ENCODE data around the gene RER1. TPM values are rescaled to one million over a fixed set of nuclear protein-coding genes. Genes with fewer than 3 reads are reported as not detected.

The RER1 gene
- total and polyA plus RNA-seq, 5 donors from 2014 or later = 91.3 to 184 (median 164) TPM

- DNase-seq (no peak), ATAC-seq (ENCODE audit: low read depth in 2 of 2) (no peak)
- Histone ChIP-seq H3K9me3 (ENCODE audit: control insufficient read depth in 2 of 2, low read length in 2 of 2) (peaks cover 0 to 11% of the 10 kb centered on the region in 2 experiments), H3K36me3 (ENCODE audit: control insufficient read depth, insufficient read depth, low read length) (no peaks in the 10 kb centered on the region), H3K4me1 (ENCODE audit: control insufficient read depth, insufficient read depth, low read length, poor library complexity, severe bottlenecking) (peaks cover 3% of the 10 kb centered on the region), H3K4me3 (ENCODE audit: low read depth, low read length) (no peak overlapping the region), H3K27me3 (ENCODE audit: control insufficient read depth, insufficient read depth, low read length) (no peaks in the 10 kb centered on the region), H3K27ac (ENCODE audit: insufficient read depth, low read length, poor library complexity, severe bottlenecking) (no peak overlapping the region)
- H3K9me3 Mint-ChIP-seq = peaks cover 0 to 7% (median 1%) of the 10 kb centered on the region in 7 donors
- no peaks in the 10 kb centered on the region for H3K36me3 Mint-ChIP-seq
- no peak overlapping the region for H3K4me3 Mint-ChIP-seq
- H3K27ac Mint-ChIP-seq = no peak overlapping the region
- peaks cover 0 to 2% (median 0%) of the 10 kb centered on the region in 4 donors for H3K4me1 Mint-ChIP-seq
- no peaks in the 10 kb centered on the region for H3K27me3 Mint-ChIP-seq
These were observed 35.4 kb downstream of the RER1 start for GRCh38 chr1:2427051-2427450.

GRCh38 chr1:2427976-2428375 is 36.3 kb downstream of the RER1 start:
- H3K9me3 ChIP-seq (ENCODE audit: control insufficient read depth in 2 of 2, low read length in 2 of 2) = peaks cover 0 to 11% of the 10 kb centered on the region in 2 experiments
- no peaks in the 10 kb centered on the region for H3K36me3 Mint-ChIP-seq
- DNase-seq (no peak), ATAC-seq (ENCODE audit: low read depth in 2 of 2) (no peak)
- no peaks in the 10 kb centered on the region for H3K36me3 ChIP-seq (ENCODE audit: control insufficient read depth, insufficient read depth, low read length)
- H3K27ac Mint-ChIP-seq = no peak overlapping the region
- no peak overlapping the region for H3K27ac ChIP-seq (ENCODE audit: insufficient read depth, low read length, poor library complexity, severe bottlenecking)
- no peaks in the 10 kb centered on the region for H3K27me3 ChIP-seq (ENCODE audit: control insufficient read depth, insufficient read depth, low read length)
- no peaks in the 10 kb centered on the region for H3K27me3 Mint-ChIP-seq
- no peak overlapping the region for H3K4me3 ChIP-seq (ENCODE audit: low read depth, low read length)
- no peak overlapping the region for H3K4me3 Mint-ChIP-seq
- peaks cover 0 to 3% (median 0%) of the 10 kb centered on the region in 7 donors for H3K9me3 Mint-ChIP-seq
- H3K4me1 Mint-ChIP-seq = no peaks in the 10 kb centered on the region
- peaks cover 3% of the 10 kb centered on the region for H3K4me1 ChIP-seq (ENCODE audit: control insufficient read depth, insufficient read depth, low read length, poor library complexity, severe bottlenecking)

GRCh38 chr1:2428490-2428889 is 36.8 kb downstream of the RER1 start:
- Histone ChIP-seq H3K9me3 (ENCODE audit: control insufficient read depth in 2 of 2, low read length in 2 of 2) (peaks cover 0 to 11% of the 10 kb centered on the region in 2 experiments), H3K27me3 (ENCODE audit: control insufficient read depth, insufficient read depth, low read length) (no peaks in the 10 kb centered on the region), H3K36me3 (ENCODE audit: control insufficient read depth, insufficient read depth, low read length) (no peaks in the 10 kb centered on the region), H3K4me3 (ENCODE audit: low read depth, low read length) (no peak overlapping the region), H3K27ac (ENCODE audit: insufficient read depth, low read length, poor library complexity, severe bottlenecking) (no peak overlapping the region), H3K4me1 (ENCODE audit: control insufficient read depth, insufficient read depth, low read length, poor library complexity, severe bottlenecking) (peaks cover 3% of the 10 kb centered on the region)
- Mint-ChIP-seq H3K4me3 (no peak overlapping the region), H3K9me3 (peaks cover 0 to 1% (median 0%) of the 10 kb centered on the region in 7 donors), H3K27me3 (no peaks in the 10 kb centered on the region), H3K4me1 (no peaks in the 10 kb centered on the region), H3K27ac (no peak overlapping the region), H3K36me3 (no peaks in the 10 kb centered on the region)
- ATAC-seq (ENCODE audit: low read depth in 2 of 2) (no peak), DNase-seq (no peak)

GRCh38 chr1:2429780-2430591 is 38.3 kb downstream of the RER1 start:
- no peak for ATAC-seq (ENCODE audit: low read depth in 2 of 2)
- Mint-ChIP-seq H3K4me1 (no peaks in the 10 kb centered on the region), H3K36me3 (no peaks in the 10 kb centered on the region), H3K4me3 (no peak overlapping the region), H3K27ac (peak overlapping the region in 1 of 3 donors; percentile 48), H3K9me3 (peaks cover 0 to 1% (median 0%) of the 10 kb centered on the region in 7 donors), H3K27me3 (no peaks in the 10 kb centered on the region)
- H3K27me3 ChIP-seq (ENCODE audit: control insufficient read depth, insufficient read depth, low read length) = no peaks in the 10 kb centered on the region
- peaks cover 3% of the 10 kb centered on the region for H3K4me1 ChIP-seq (ENCODE audit: control insufficient read depth, insufficient read depth, low read length, poor library complexity, severe bottlenecking)
- peak in 1 of 3 donors; percentile 20 for DNase-seq
- H3K4me3 ChIP-seq (ENCODE audit: low read depth, low read length) = no peak overlapping the region
- no peak overlapping the region for H3K27ac ChIP-seq (ENCODE audit: insufficient read depth, low read length, poor library complexity, severe bottlenecking)
- no peaks in the 10 kb centered on the region for H3K36me3 ChIP-seq (ENCODE audit: control insufficient read depth, insufficient read depth, low read length)
- H3K9me3 ChIP-seq (ENCODE audit: control insufficient read depth in 2 of 2, low read length in 2 of 2) = peaks cover 0 to 11% of the 10 kb centered on the region in 2 experiments

GRCh38 chr1:2430592-2430973 is 38.9 kb downstream of the RER1 start:
- no peaks in the 10 kb centered on the region for H3K27me3 Mint-ChIP-seq

GRCh38 chr1:2431103-2431502 is 39.5 kb downstream of the RER1 start:
- no peaks in the 10 kb centered on the region for H3K27me3 ChIP-seq (ENCODE audit: control insufficient read depth, insufficient read depth, low read length)
- Mint-ChIP-seq H3K27ac (no peak overlapping the region), H3K27me3 (no peaks in the 10 kb centered on the region), H3K4me1 (no peaks in the 10 kb centered on the region), H3K4me3 (no peak overlapping the region), H3K9me3 (peaks cover 0 to 1% (median 0%) of the 10 kb centered on the region in 7 donors), H3K36me3 (no peaks in the 10 kb centered on the region)
- peaks cover 0 to 11% of the 10 kb centered on the region in 2 experiments for H3K9me3 ChIP-seq (ENCODE audit: control insufficient read depth in 2 of 2, low read length in 2 of 2)
- no peak overlapping the region for H3K4me3 ChIP-seq (ENCODE audit: low read depth, low read length)
- DNase-seq (no peak), ATAC-seq (ENCODE audit: low read depth in 2 of 2) (no peak)
- no peak overlapping the region for H3K27ac ChIP-seq (ENCODE audit: insufficient read depth, low read length, poor library complexity, severe bottlenecking)
- no peaks in the 10 kb centered on the region for H3K36me3 ChIP-seq (ENCODE audit: control insufficient read depth, insufficient read depth, low read length)
- peaks cover 3% of the 10 kb centered on the region for H3K4me1 ChIP-seq (ENCODE audit: control insufficient read depth, insufficient read depth, low read length, poor library complexity, severe bottlenecking)

More at GRCh38 chr1:2430592-2430973, 38.9 kb downstream of the RER1 start:
- Histone ChIP-seq H3K27me3 (ENCODE audit: control insufficient read depth, insufficient read depth, low read length) (no peaks in the 10 kb centered on the region), H3K36me3 (ENCODE audit: control insufficient read depth, insufficient read depth, low read length) (no peaks in the 10 kb centered on the region), H3K27ac (ENCODE audit: insufficient read depth, low read length, poor library complexity, severe bottlenecking) (no peak overlapping the region), H3K4me1 (ENCODE audit: control insufficient read depth, insufficient read depth, low read length, poor library complexity, severe bottlenecking) (peaks cover 3% of the 10 kb centered on the region), H3K4me3 (ENCODE audit: low read depth, low read length) (no peak overlapping the region), H3K9me3 (ENCODE audit: control insufficient read depth in 2 of 2, low read length in 2 of 2) (peaks cover 0 to 11% of the 10 kb centered on the region in 2 experiments)
- Mint-ChIP-seq H3K4me3 (no peak overlapping the region), H3K36me3 (no peaks in the 10 kb centered on the region), H3K4me1 (no peaks in the 10 kb centered on the region), H3K27ac (no peak overlapping the region), H3K9me3 (peaks cover 0 to 1% (median 0%) of the 10 kb centered on the region in 7 donors)
- DNase-seq (no peak), ATAC-seq (ENCODE audit: low read depth in 2 of 2) (no peak)

- Mint-ChIP-seq H3K36me3 (no peaks in the 10 kb centered on the region), H3K27me3 (no peaks in the 10 kb centered on the region), H3K4me1 (no peaks in the 10 kb centered on the region), H3K4me3 (no peak overlapping the region), H3K9me3 (peaks cover 0 to 1% (median 0%) of the 10 kb centered on the region in 7 donors), H3K27ac (no peak overlapping the region)
- peaks cover 0 to 11% of the 10 kb centered on the region in 2 experiments for H3K9me3 ChIP-seq (ENCODE audit: control insufficient read depth in 2 of 2, low read length in 2 of 2)
- no peaks in the 10 kb centered on the region for H3K27me3 ChIP-seq (ENCODE audit: control insufficient read depth, insufficient read depth, low read length)
- ATAC-seq (ENCODE audit: low read depth in 2 of 2) (no peak), DNase-seq (no peak)
- no peak overlapping the region for H3K27ac ChIP-seq (ENCODE audit: insufficient read depth, low read length, poor library complexity, severe bottlenecking)
- no peaks in the 10 kb centered on the region for H3K36me3 ChIP-seq (ENCODE audit: control insufficient read depth, insufficient read depth, low read length)
- peaks cover 3% of the 10 kb centered on the region for H3K4me1 ChIP-seq (ENCODE audit: control insufficient read depth, insufficient read depth, low read length, poor library complexity, severe bottlenecking)
- H3K4me3 ChIP-seq (ENCODE audit: low read depth, low read length) = no peak overlapping the region
These were observed 39.9 kb downstream of the RER1 start for GRCh38 chr1:2431518-2431917.

- no peaks in the 10 kb centered on the region for H3K36me3 ChIP-seq (ENCODE audit: control insufficient read depth, insufficient read depth, low read length)
- Mint-ChIP-seq H3K4me1 (peaks cover 0 to 3% (median under 1%) of the 10 kb centered on the region in 4 donors), H3K27ac (no peak overlapping the region), H3K27me3 (no peaks in the 10 kb centered on the region), H3K36me3 (no peaks in the 10 kb centered on the region), H3K4me3 (no peak overlapping the region), H3K9me3 (peaks cover 0 to 1% (median 0%) of the 10 kb centered on the region in 7 donors)
- no peaks in the 10 kb centered on the region for H3K27me3 ChIP-seq (ENCODE audit: control insufficient read depth, insufficient read depth, low read length)
- H3K4me1 ChIP-seq (ENCODE audit: control insufficient read depth, insufficient read depth, low read length, poor library complexity, severe bottlenecking) = peaks cover 1% of the 10 kb centered on the region
- ATAC-seq (ENCODE audit: low read depth in 2 of 2) = no peak
- H3K9me3 ChIP-seq (ENCODE audit: control insufficient read depth in 2 of 2, low read length in 2 of 2) = peaks cover 0 to 11% of the 10 kb centered on the region in 2 experiments
- H3K4me3 ChIP-seq (ENCODE audit: low read depth, low read length) = no peak overlapping the region
- H3K27ac ChIP-seq (ENCODE audit: insufficient read depth, low read length, poor library complexity, severe bottlenecking) = no peak overlapping the region
- no peak for DNase-seq
These were observed 40.8 kb downstream of the RER1 start for GRCh38 chr1:2432441-2432844.

Measured in CD4-positive, CD25-positive, alpha-beta regulatory T cell (primary cell).